Stimulated activated CD4-positive, alpha-beta T cell treated with anti-CD3 and anti-CD28 coated beads, Interleukin-1b, Interleukin-23, amount 100 ng/mL, for 48 hours (primary cell): ENCODE data around the gene AP1G2.
"Not testable (repeated sequence)": the region's sequence is repeated elsewhere in the genome, so short reads cannot be mapped to it uniquely, and the experiment has no call there.

ENCODE experiments used
- DNase-seq: peaks from one replicate; pipeline ENCODE4 v3.0.0-alpha.2; 2020

AP1G2 gene

GRCh38 chr14:23567186-23568020 lies at the start of gene AP1G2:
TSS of gene AP1G2 (minus strand) at chr14:23567791. CDS start at chr14:23567314, 477 bp downstream.
- peak; percentile 91 for DNase-seq

- DNase-seq, result no peak
Observed at GRCh38 chr14:23615856-23616255, 48.3 kb upstream of the AP1G2 start.

GRCh38 chr14:23614395-23614828 lies 46.8 kb upstream of the AP1G2 start:
- DNase-seq, result no peak

GRCh38 chr14:23613242-23614070 lies 45.9 kb upstream of the AP1G2 start:
- no peak for DNase-seq

- DNase-seq, result no peak
Observed at GRCh38 chr14:23612802-23613201, 45.2 kb upstream of the AP1G2 start.

- no peak for DNase-seq
Observed at GRCh38 chr14:23612354-23612732, 44.8 kb upstream of the AP1G2 start.

- DNase-seq, result no peak
Observed at GRCh38 chr14:23610815-23611289, 43.3 kb upstream of the AP1G2 start.

GRCh38 chr14:23610090-23610814 lies 42.7 kb upstream of the AP1G2 start:
- no peak for DNase-seq

- not testable (repeated sequence) for DNase-seq
Observed at GRCh38 chr14:23609411-23610089, 42.0 kb upstream of the AP1G2 start.

GRCh38 chr14:23609001-23609400 lies 41.4 kb upstream of the AP1G2 start:
- DNase-seq, result no peak

- DNase-seq, result no peak
Observed at GRCh38 chr14:23608454-23608853, 40.9 kb upstream of the AP1G2 start.

- peak; percentile 35 for DNase-seq
Observed at GRCh38 chr14:23605931-23606585, 38.5 kb upstream of the AP1G2 start.

GRCh38 chr14:23604675-23605170 lies 37.1 kb upstream of the AP1G2 start:
- no peak for DNase-seq

GRCh38 chr14:23604148-23604547 lies 36.6 kb upstream of the AP1G2 start:
- DNase-seq, result no peak

GRCh38 chr14:23603103-23603502 lies 35.5 kb upstream of the AP1G2 start:
- no peak for DNase-seq

- no peak for DNase-seq
Observed at GRCh38 chr14:23602181-23603095, 34.8 kb upstream of the AP1G2 start.

- DNase-seq, result no peak
Observed at GRCh38 chr14:23601845-23602180, 34.2 kb upstream of the AP1G2 start.

- no peak for DNase-seq
Observed at GRCh38 chr14:23601424-23601823, 33.8 kb upstream of the AP1G2 start.

GRCh38 chr14:23600806-23601205 lies 33.2 kb upstream of the AP1G2 start:
- no peak for DNase-seq

GRCh38 chr14:23600322-23600707 lies 32.7 kb upstream of the AP1G2 start:
- no peak for DNase-seq

GRCh38 chr14:23594191-23594590 lies 26.6 kb upstream of the AP1G2 start:
- not testable (repeated sequence) for DNase-seq
